ENCODE measurements around the gene TRDN. TPM values are rescaled to one million over a fixed set of nuclear protein-coding genes. Genes with fewer than 3 reads are reported as not detected.
"Not testable (repeated sequence)": the region's sequence is repeated elsewhere in the genome, so short reads cannot be mapped to it uniquely, and the experiment has no call there.

The TRDN gene
- polyA plus RNA-seq, 12 donors: 114 to 426 (median 250) TPM

DNA sequence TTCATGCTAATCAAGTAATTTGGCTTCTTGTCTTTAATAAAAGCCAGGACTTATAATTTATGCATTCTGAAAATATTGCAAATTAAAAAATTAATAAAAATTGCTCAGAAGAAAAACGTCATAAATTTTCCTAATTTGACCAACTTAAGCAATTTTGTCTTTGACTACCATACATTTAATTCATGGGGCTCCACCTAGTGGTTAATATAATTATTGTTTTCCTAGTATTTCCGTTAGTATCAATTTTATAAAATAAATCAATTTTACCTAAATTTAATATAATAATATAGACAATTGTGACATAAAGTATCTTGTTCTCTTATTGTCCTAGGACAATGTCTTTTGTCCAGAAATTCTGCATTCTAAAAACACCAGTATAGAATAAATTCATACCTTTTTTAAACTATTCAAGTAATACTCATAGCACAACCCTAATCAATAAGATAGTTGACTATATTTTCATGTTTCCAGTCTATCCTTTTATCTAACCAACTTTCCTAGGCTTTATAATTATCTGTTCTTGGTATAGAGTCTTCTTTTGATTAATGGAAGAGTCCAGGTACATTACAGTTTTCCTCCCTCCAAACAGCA is 319.9 kb downstream of the TRDN start:
- DNase-seq: no peak

DNA sequence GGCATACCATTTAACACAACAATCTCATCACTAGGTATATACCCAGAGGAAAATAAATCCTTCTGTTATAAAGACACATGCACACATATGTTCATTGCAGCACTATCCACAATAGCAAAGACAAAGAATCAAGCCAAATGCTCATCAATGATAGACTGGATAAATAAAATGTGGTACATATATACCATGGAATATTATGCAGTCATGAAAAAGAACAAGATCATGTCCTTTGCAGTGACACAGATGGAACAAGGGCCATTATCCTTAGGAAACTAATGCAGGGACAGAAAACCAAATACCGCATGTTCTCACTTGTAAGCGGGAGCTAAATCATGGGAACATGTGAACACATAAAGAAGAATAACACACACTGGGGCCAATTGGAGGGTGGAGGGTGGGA is 322.3 kb downstream of the TRDN start:
- not testable (repeated sequence) for DNase-seq

DNA sequence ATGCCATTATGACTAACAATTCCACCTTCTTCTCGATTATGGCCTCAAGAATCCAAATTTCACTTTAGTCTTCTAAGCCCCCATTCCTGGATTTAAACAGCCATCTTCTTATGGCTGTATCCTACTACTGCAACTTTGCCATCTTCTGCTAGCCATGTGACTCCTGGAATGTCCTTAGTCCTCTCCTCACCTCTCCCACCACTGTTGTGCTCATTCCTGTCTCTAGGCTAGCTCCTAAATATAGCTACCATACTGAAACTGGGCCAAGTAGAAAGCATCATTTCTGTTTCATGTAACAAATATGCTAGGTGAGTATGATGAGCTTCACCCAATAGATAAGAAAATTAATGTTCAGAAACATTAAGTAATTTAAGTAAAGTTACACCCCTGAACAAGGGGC is 327.6 kb downstream of the TRDN start:
- no peak for DNase-seq

DNA sequence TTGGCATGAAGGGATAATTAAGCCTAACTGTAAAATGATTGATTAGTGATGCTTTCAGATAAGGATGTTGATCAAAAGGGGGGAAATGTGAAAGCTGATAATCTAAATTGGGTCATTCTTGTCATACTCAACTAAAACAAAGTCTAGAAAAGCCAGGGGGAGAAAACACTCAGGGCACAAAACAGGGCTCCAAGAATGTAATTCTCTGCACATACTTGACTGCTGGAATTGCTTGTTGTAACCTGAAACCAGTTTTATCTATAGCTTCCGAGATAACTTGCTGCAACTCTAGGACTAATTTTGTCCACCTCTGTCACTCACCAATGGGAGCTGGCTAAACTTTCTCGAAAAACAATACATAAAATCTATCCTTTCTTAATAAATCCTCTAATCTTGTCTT is 330.4 kb downstream of the TRDN start:
- DNase-seq: no peak

DNA sequence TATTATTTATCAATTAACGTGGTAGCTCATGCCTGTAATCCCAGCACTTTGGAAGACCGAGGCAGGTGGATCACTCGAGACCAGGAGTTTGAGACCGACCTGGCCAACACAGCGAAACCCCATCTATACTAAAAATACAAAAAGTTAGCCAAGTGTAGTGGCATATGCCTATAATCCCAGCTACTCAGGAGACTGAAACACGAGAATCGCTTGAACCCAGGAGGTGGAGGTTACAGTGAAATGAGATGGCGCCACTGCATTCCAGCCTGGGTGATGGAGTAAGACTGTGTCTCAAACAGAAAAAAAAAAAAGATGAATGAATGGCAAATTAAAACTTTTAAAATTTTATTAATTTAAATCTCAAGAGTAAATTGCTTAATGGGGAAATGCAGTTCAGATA is 341.1 kb downstream of the TRDN start:
- no peak for DNase-seq

DNA sequence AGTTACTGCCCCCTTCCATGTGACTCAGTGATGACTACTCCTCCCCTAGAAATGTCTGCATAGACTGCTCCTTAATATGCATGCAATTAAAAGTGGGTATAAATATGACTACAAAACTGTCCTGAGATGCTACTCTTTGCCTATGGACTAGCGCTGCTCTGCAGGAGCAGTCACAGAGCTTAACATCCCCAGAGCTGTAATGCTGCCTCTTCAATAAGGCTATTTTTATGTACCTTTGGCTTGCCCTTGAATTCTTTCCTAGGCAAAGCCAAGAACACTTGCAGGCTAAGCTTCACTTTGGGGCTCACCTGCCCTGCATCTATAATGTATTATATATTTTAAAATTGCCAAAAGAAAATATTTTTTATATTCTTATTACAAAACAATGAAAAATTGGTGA is 341.6 kb downstream of the TRDN start:
- no peak for DNase-seq

DNA sequence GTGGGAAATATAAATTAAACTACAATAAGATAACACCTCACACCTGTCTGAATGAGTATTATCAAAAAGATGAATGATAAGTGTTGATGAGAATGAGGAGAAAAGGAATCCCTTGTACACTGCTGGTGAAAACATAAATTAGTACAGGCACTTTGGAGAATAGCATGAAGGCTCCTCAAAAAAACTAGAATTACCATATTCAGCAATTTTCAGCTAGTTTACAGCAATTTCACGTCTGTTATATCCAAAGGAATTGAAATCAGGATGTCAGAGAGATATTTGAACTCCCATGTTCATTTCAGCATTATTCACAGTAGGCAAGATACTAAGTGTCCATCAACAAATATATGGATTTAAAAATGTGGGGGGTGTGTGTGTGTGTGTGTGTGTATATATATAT is 348.1 kb downstream of the TRDN start:
- DNase-seq: no peak

DNA sequence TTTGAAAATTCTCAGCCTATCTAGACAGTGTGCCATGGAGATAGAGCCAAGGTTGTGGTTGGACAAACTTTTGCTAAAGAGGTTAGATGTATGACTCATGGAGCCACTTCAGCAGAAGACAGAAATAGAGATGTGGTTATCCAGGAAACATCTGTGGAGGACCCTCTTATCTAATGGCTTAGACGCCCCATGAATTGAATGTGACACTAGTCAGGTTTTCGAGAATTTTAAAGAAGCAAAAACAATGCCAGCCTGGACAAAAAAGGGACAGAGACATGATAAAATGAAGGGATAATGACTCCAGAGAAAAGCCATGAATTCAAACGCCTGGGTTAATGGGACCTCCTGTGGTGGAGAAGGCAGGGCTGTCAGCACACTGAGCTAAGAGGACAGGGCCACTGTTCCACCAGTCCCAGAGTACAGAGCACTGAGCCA is 360.2 kb downstream of the TRDN start:
- no peak for DNase-seq

DNA sequence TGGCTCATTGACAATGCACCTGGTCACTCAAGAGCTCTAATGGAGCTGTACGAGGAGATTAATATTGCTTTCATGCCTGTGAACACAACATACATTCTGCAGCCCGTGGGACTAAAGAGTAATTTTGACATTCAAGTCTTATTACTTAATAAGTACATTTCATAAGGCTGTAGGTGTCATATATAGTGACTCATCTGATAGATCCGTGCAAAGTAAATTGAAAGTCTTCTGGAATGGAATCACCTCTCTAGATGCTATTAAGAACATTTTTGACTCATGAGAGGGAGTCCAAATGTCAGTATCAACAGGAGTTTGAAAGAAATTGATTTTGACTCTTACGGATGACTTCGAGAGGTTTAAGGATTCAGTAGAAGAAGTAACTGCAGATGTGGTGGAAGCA is 372.8 kb downstream of the TRDN start:
- no peak for DNase-seq

DNA sequence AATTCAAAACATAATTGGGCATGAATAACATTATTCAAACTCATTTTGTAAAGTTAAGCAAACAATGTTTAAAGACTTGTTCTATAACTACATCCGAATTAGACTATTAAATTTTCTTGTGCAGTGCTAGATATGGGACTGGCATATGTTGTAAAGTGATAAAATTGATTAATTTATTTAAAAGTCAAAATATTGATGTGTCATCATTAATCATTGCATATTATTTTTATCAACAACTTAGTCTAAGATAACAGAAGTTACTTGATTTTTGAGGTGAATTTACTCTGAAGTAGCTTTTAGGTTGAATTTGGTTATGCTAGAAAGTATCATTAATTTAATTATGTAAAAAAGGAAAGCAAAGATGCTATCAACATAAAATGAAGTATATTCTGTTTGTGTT is 396.1 kb downstream of the TRDN start:
- no peak for DNase-seq

DNA sequence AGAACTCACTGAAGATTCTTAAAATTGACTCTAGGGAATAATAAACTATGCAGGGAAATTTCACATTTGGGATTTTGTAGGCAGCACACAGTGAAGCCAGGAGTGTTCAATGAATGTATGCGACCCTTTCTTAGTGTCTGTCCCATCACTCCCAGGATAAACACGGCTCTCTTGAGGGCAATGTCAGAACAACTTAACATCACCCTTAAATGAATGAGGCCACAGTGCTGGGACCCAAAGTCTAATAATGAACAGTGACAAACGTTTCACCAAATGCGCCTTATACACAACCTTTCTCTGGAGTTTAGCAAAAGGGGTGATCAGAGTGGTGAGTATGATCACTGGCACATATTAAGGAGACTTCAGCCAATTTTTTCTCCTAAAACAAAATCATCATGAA is 403.4 kb downstream of the TRDN start:
- no peak for DNase-seq

DNA sequence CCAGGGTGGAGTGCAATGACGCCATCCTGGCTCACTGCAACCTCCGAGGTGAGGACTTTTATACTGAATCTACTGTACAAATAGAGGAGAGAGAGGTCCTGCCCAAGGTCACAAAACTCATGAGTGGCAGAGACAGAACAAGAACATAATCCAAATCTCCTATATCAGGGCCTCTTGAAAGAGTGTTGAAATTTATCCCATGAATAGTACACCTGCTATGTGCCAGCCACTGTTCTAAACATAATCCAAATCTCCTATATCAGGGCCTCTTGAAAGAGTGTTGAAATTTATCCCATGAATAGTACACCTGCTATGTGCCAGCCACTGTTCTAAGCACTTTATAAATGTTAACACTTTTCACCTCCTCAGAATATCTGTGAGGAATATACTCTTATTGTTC is 409.0 kb downstream of the TRDN start:
- DNase-seq: not testable (repeated sequence)

DNA sequence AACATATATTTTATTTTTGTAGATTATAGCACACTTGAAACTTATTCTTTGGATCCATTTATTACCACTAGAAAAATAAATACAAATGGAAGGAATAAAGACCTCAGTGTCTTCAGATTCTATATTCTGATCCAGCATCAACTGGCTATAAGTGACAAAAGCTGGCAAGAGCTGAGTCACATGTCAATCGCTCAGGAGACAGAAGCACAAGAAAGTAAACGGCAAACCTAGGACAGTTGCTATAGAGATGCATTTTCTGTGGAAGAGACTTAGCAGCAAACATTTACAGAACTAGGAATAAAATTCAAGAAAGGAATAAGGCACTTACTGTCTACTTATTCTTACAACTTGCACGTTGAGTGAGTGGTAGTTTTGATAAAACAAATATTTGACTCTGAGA is 410.4 kb downstream of the TRDN start:
- DNase-seq: no peak

DNA sequence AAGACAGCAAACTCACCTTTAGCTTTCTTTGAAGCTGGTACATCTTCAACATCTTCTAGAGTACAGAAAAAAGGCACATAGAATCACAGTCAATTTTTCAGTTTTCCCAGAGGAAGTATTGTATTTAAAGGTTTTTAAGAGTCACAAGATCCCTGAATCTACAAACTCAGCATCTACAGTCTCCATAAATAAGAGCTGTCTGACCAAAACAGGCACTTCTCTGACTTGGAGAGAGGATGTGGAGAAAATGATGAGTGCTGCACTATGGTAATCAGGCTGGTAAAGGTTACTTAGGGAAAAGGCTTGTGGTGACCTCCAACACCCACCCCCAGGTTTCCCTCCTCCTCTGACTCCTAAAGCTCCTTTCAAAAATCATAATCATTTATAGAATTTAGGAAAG is 412.7 kb downstream of the TRDN start:
- DNase-seq: no peak

DNA sequence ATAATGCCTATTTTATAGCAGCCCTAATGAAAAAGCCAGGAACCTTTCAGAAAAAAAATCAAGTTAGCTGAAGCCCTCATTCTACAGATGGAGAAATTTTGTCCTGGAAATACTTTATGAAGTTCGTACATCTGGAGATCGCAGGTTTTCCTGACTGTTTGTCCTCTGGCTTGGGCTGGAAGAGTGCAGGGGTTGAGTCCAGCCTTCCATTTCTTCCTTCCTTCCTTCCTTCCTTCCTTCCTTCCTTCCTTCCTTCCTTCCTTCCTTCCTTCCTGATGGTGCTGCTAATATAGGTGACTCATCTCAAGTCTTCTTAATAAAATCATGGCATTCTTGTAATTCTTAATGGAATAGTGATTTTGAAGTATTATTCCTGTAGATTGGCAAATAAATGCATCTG is 413.3 kb downstream of the TRDN start:
- DNase-seq: no peak

DNA sequence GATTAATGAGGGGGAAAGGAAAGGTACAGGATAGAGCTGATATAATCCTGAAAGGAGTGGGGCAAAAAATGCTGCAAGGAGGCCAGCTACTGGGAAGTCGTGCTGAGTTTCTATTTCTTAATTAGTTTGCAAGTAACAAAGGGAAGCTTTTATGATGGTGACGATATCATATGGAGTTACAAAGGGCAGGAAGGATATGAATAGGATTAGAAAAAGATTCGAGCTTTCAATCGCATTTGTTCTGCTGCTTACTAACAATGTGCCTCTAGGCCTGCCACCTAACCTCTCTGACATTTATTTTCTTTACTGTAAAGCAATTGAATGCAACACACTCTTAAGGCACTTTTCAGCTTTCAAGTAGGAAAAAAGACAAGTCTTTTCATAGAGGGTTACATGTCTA is 421.5 kb downstream of the TRDN start:
- DNase-seq: no peak

DNA sequence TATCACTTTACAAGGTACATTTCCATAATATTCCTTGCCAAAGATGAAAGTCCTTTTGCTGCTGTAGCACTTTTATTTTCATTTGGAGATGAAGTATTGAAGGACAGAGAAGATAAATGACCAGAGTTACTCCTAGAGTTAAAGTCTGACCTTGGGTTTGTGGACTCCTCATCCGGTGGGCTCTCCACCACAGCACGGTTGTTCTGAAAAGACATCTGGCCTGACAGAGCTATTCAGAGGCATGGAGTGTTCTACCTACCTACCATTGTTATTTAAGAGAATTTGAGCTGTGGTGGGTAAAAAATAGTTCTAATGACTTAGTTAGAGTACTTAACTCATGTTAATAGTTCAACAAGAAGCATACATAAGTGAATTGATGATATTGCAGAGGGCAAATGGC is 422.3 kb downstream of the TRDN start:
- no peak for DNase-seq

DNA sequence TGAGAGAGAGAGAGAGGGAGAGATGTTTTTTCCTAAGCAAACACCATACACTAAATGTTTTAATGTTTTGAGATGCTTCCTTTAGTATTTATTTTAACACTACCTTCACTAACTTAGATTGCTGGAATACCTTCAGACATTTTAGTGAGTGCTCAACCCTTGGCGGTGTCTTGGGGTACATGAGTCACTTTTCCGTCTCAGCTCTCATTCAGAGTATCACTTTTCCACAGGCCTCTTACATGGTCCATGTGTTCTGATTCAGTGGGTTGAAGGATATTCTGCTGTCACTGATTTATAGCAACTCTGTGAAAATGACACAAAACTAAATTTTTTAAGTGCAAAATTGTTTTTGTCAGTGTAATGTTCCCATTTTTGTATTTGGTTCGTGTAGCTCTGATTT is 422.8 kb downstream of the TRDN start:
- no peak for DNase-seq

DNA sequence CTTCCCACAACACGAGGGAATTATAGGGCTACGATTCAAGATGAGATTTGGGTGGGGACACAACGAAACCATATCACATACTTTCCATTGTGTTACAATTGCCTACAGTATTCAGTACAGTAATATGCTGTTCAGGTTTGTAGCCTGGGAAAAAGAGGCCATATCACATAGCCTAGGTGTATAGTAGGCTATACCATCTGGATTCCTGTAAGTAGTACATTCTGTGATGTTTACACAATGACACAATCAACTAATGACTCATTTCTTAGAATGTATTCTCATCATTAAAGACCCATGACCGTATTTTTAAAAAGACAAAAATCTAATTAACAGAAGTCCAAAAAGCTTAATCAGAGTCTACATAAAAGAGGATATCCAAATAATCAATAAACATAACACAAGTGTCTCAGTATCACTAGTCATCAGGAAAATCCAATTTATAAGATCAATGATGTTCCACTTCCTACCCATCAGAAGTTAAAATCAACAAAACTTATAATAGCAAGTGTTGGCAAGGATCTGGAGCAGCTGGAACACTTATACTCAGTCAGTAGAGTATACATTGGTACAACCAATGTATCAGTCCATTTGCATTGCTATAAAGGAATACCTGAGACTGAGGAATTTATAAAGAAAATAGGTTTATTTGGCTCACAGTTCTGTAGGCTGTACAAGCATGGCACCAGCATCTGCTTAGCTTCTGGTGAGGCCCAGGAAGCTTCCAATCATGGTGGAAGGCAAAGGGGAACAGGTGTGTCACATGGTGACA is 424.8 kb downstream of the TRDN start:
- DNase-seq: no peak

DNA sequence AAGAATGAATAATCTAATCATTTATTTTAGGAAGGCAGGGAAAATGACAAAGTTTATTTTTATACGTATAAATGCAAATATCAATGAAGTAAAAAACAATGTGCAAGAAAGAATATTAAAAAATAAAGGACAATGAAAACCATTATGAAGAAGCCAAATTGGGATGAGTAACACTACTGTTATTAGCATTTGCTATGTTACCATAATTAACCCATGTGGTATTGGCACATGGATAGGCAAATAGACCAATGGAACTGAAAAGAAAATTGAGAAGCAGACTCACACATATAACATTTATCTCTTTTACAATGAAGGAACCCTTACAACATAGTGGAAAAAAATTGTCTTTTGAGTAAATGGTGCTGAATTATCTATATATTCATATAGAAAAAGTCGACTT is 426.1 kb downstream of the TRDN start:
- no peak for DNase-seq

DNA sequence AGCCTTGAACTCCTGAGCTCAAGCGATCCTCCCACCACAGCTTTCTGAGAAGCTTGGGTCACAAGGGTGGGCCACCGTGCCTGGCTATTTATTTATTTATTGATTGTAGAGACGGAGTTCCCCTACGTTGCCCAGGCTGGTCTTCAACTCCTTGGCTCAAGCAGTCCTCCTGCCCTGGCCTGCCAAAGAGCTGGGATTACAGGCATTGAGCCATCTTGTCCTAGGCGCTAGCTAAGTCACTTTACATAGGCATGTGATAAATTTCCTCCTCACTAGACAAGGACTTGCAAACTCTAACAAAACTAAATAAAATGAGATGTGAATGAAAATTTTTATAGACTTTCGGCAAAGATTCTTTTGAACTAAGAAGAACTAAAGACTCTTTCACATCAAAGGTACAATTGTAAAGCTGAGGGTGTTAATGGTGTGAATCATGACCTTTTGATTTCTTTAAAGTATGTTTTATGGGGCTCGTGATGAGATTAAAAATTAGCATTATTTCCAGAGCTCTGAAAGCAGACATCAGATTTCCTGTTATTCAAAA is 428.7 kb downstream of the TRDN start:
- DNase-seq: no peak

DNA sequence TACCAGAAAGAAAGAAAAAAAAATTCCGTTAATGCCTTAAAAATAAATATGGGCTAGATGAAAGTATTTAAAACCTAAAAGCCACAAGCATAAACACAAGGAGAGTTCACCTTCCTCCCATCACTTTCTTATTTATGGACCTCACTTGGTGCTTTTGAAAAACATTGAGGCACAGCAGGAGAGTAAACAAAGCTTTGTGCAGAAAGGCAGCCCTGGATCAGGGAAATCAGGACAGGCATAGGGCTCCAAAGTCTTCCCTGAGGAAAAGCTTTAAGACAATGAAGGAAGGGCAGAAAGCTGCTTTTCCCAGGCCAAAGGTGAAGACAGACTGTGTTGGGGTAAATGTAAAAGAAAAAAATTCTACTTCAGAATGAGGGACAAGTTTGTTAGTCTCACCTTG is 432.8 kb downstream of the TRDN start:
- DNase-seq: no peak

DNA sequence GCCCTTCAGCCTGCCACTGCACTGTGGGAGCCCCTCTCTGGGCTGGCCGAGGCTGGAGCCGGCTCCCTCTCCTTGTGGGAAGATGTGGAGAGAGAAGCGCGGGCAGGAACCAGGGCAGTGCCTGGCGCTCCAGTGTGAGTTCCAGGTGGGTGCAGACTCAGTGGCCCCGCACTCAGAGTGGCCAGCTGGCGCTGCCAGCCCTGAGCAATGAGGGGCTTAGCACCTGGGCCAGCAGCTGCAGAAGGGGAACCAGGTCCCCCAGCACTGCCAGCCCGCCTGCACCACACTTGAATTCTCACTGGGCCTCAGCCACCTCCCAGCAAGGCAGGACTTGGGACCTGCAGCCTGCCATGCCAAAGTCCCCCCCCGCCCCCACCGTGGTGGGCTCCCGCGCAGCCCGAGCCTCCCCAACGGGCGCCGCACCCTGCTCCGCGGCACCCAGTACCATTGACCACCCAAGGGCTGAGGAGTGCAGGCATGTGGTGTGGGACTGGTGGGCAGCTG is 434.8 kb downstream of the TRDN start:
- DNase-seq: no peak

DNA sequence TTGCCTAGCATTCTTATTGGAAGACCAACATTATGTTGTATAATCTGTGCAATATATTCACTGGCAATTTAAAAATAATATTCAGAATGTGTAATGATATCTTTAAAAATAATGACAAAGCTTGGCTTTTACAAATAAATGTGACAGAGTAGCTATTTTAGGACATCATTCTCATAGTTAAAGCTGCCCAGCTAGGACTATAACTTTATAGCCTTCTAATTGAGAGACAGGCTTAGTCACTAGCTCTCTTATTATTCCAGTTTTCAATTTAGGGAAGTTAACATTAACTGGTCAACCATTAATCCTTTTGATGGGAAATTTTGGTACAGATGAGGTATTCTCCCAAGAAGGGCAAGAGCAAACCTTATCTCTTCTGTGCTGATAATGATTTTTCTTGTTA is 443.5 kb downstream of the TRDN start:
- no peak for DNase-seq
